GM12878 (cell line): ENCODE data around the gene BLOC1S3. TPM values are rescaled to one million over a fixed set of nuclear protein-coding genes. Genes with fewer than 3 reads are reported as not detected.

Experiments used
- ATAC-seq: fragments of 200-7000 bp; cut with Tn5 transposase; 3 replicates; pipeline ENCODE4 v1.9.1; 2020; ENCODE audit warnings: mild to moderate bottlenecking, moderate library complexity
- BruUV-seq: library from RNA; stranded (reverse); fragments of 400-500 nt; replicated peaks from 2 replicates; lab custom pipeline; 2021; lab: Mats Ljungman, UMichigan
- CTCF ChIA-PET: fragments of 300-600 bp; sonication (Branson Sonifier 250); formaldehyde crosslinking; extraction: SDS; loops from one replicate; lab custom pipeline; 2021; ENCODE audit warnings: inconsistent platforms; lab: Yijun Ruan, JAX
- POLR2A ChIA-PET: fragments of 350-600 bp; formaldehyde crosslinking; extraction: SDS; loops from one replicate; lab custom pipeline; 2021; ENCODE audit warnings: inconsistent platforms; lab: Charles Lee
- RAD21 ChIA-PET: fragments of 300-600 bp; sonication (Branson Sonifier 250); formaldehyde crosslinking; loops from one replicate; lab custom pipeline; 2023; ENCODE audit warnings: antibody characterized with exemption; ENCODE audit not compliant: unreplicated experiment; lab: Charles Lee
- SMC1A ChIA-PET: fragments of 300-600 bp; sonication (Branson Sonifier 250); formaldehyde crosslinking; loops from one replicate; lab custom pipeline; 2023; ENCODE audit not compliant: unreplicated experiment, uncharacterized antibody; lab: Charles Lee
- DNase-seq: peaks from one replicate; pipeline ENCODE4 v3.0.0-alpha.2; 2011; ENCODE audit warnings: low read depth, low spot score
- FAIRE-seq: peaks from 3 replicates; lab custom pipeline; 2011; peaks lifted over from hg19 to GRCh38; lab: Jason Lieb, UNC
- H2AFZ ChIP-seq: 2 replicates; pipeline ENCODE4 v1.6.0; 2011; ENCODE audit warnings: low read depth, low read length, control low read depth; ENCODE audit not compliant: control insufficient read depth
- H3K27ac ChIP-seq: 2 replicates; pipeline ENCODE4 v1.5.1; 2011; ENCODE audit warnings: control low read depth; ENCODE audit not compliant: control insufficient read depth, insufficient read depth
- H3K27me3 ChIP-seq, 2 experiments: replicated peaks in 1 of 2; 2 replicates each; pipeline versions ENCODE4 v1.6.0 to v1.6.1; 2011; ENCODE audit warnings: low read length in 1 of 2; ENCODE audit not compliant: control insufficient read depth in 2 of 2, insufficient read depth in 2 of 2
- H3K36me3 ChIP-seq, 2 experiments: 2 replicates each; pipeline ENCODE4 v1.5.1; 2011; ENCODE audit warnings: low read length in 1 of 2; ENCODE audit not compliant: control insufficient read depth in 2 of 2, insufficient read depth in 2 of 2
- H3K4me1 ChIP-seq: 2 replicates; pipeline ENCODE4 v1.6.1; 2011; ENCODE audit warnings: mild to moderate bottlenecking, low read length, moderate library complexity, mixed read lengths; ENCODE audit not compliant: control insufficient read depth, insufficient read depth
- H3K4me2 ChIP-seq: 2 replicates; pipeline ENCODE4 v1.6.0; 2011; ENCODE audit warnings: control low read depth; ENCODE audit not compliant: control insufficient read depth, insufficient read depth
- H3K4me3 ChIP-seq: fragments of 200-600 bp; sonication (generic); 2 replicates; pipeline ENCODE4 v1.5.1; 2016
- H3K79me2 ChIP-seq: 2 replicates; pipeline ENCODE4 v1.6.0; 2011; ENCODE audit warnings: low read length; ENCODE audit not compliant: control insufficient read depth, insufficient read depth
- H3K9ac ChIP-seq: 2 replicates; pipeline ENCODE4 v1.8.0; 2011; ENCODE audit warnings: low read length, control low read depth, mixed read lengths; ENCODE audit not compliant: control insufficient read depth, insufficient read depth
- H3K9me3 ChIP-seq: replicated peaks from 3 replicates; pipeline ENCODE4 v1.5.1; 2011; ENCODE audit warnings: mild to moderate bottlenecking, low read length; ENCODE audit not compliant: control insufficient read depth, insufficient read depth
- H4K20me1 ChIP-seq: 2 replicates; pipeline ENCODE4 v1.6.0; 2011; ENCODE audit not compliant: control insufficient read depth, insufficient read depth
- ASH2L ChIP-seq: fragments of 300-600, 200-600 bp; sonication (generic); IDR thresholded peaks from 2 replicates; pipeline ENCODE4 v1.6.1; 2017; ENCODE audit warnings: low read depth, mild to moderate bottlenecking, borderline replicate concordance
- BMI1 ChIP-seq: fragments of 450-650 bp; IDR thresholded peaks from 2 replicates; pipeline ENCODE4 v1.6.1; 2016; ENCODE audit warnings: mild to moderate bottlenecking, moderate library complexity, borderline replicate concordance
- EGR1 ChIP-seq, 2 experiments: IDR thresholded peaks; 1 replicate in 1 of 2; 2 replicates in 1 of 2; pipeline ENCODE4 v1.6.1; 2011 to 2012; ENCODE audit warnings: low read depth in 2 of 2, low read length in 2 of 2, borderline replicate concordance in 1 of 2, mild to moderate bottlenecking in 1 of 2, moderate library complexity in 1 of 2
- FOXK2 ChIP-seq: fragments of 450-650 bp; IDR thresholded peaks from 2 replicates; pipeline ENCODE4 v1.6.1; 2017; ENCODE audit warnings: mild to moderate bottlenecking, moderate library complexity
- GABPA ChIP-seq: IDR thresholded peaks from 2 replicates; pipeline ENCODE4 v1.6.1; 2014; ENCODE audit warnings: antibody characterized with exemption, low read depth, mild to moderate bottlenecking, inconsistent platforms
- HDAC2 ChIP-seq: fragments of 200-600 bp; sonication (generic); IDR thresholded peaks from 2 replicates; pipeline ENCODE4 v1.6.1; 2017
- HSF1 ChIP-seq: fragments of 150-350 bp; IDR thresholded peaks from 2 replicates; pipeline ENCODE4 v1.6.1; 2014; ENCODE audit warnings: mild to moderate bottlenecking, low read depth, low read length
- IRF5 ChIP-seq: fragments of 450-650 bp; IDR thresholded peaks from 2 replicates; pipeline ENCODE4 v1.6.1; 2017; ENCODE audit warnings: borderline replicate concordance
- MTA2 ChIP-seq: fragments of 450-650 bp; IDR thresholded peaks from 2 replicates; pipeline ENCODE4 v1.6.1; 2016; ENCODE audit warnings: low read depth, mild to moderate bottlenecking, moderate library complexity
- PML ChIP-seq: IDR thresholded peaks from 2 replicates; pipeline ENCODE4 v1.6.1; 2012; ENCODE audit warnings: low read length, inconsistent platforms
- RCOR1 ChIP-seq: conservative IDR thresholded peaks from 2 replicates; pipeline ENCODE4 v1.6.1; 2012; ENCODE audit warnings: low read depth, low read length, improper control_type of control experiment
- SMAD1 ChIP-seq: fragments of 450-650 bp; IDR thresholded peaks from 2 replicates; pipeline ENCODE4 v1.6.1; 2018; ENCODE audit warnings: mild to moderate bottlenecking, low read depth; ENCODE audit not compliant: partially characterized antibody
- SP1 ChIP-seq: IDR thresholded peaks from one replicate; pipeline ENCODE4 v1.6.1; 2011; ENCODE audit warnings: low read depth, low read length
- ZNF207 ChIP-seq: fragments of 450-650 bp; IDR thresholded peaks from 2 replicates; pipeline ENCODE4 v1.6.1; 2014; ENCODE audit warnings: antibody characterized with exemption, mild to moderate bottlenecking, borderline replicate concordance
- WGBS: methylation state at CpG from one replicate; pipeline ENCODE4 v1.1.6; 2016; ENCODE audit warnings: low lambda C conversion rate; ENCODE audit not compliant: insufficient replicate concordance, insufficient coverage; ENCODE audit errors: missing lambda C conversion rate; 5-methylcytosine and 5-hydroxymethylcytosine counted together
- in situ Hi-C: fragments of 300-500 bp; cut with MboI; formaldehyde crosslinking; loops from 9 replicates; pipeline ENCODE4 v1.14.3; 2018; ENCODE audit warnings: mixed read lengths
- intact Hi-C: fragments of 100-400 bp; cut with micrococcal nuclease; formaldehyde crosslinking; loops from one replicate; pipeline ENCODE4 v1.14.2; 2022; ENCODE audit not compliant: unreplicated experiment
- polyA plus RNA-seq, 11 experiments: library from polyadenylated mRNA; depleted of rRNA in 4 of 11; unstranded in 6 of 11; stranded (reverse) in 5 of 11; fragments of >200 nt; fragmentation: Nextera tagmentation in 4 of 11; fragmentation: Illumina TruSeq in 1 of 11; extraction: Ambion mirVana in 4 of 11; extraction: Trizol in 1 of 11; gene quantifications; 1 replicate in 1 of 11; 2 replicates in 10 of 11; pipeline versions ENCODE4 v1.2.1 to v1.2.3, GENCODE V29; 2011 to 2016; ENCODE audit warnings: inconsistent platforms in 2 of 11, missing spikeins in 2 of 11, low read depth in 1 of 11
- total RNA-seq, 4 experiments: library from RNA; depleted of rRNA in 3 of 4; stranded (reverse); fragments of >200 nt in 3 of 4; fragmentation: Illumina TruSeq in 1 of 4; extraction: Trizol in 1 of 4; gene quantifications; 2 replicates each; pipeline versions ENCODE4 v1.2.1 to v1.2.3, GENCODE V29; 2013 to 2021
- TF ChIP-seq, protein P1 (sequence below): fragments of 450-650 bp; IDR thresholded peaks from 2 replicates; pipeline ENCODE4 v1.6.1; 2016; ENCODE audit warnings: mild to moderate bottlenecking

Gene BLOC1S3
- total and polyA plus RNA-seq, 10 of the 15 experiments (the other 5 are each of a cell fraction or from before 2014, with no cell fraction given) = 3.6 to 18.3 (median 10.4) TPM

DNA sequence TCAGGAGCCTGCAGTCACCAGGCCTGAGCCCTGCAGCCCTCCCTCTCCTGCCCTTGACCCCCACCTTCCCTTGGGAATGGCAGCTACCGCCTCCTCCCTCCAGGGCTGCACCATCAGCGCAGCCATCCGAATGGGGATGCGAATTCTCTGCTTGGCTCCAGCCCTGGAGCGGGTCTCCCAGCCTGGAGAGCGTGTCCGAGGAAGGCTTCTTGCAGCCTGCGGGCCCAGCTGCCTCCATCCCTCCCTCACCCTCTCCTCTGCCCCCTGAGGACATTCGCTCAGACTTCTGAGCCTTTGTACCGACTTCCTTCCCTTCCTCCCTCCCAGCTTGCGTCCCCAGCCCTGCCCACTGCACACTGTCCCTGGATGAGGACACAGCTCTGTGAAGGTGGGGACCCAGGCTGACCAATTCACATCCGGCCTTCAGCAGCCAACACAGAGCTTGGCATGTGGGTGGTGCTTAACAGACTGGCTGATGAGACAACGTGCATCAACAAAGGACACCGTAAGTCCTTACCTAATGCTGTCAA is 11.8 kb upstream of the BLOC1S3 start (continued):
- TF ChIP-seq RCOR1 (no peak), MTA2 (no peak), SP1 (no peak), FOXK2 (no peak), IRF5 (no peak), PML (no peak), ZNF207 (no peak)

DNA sequence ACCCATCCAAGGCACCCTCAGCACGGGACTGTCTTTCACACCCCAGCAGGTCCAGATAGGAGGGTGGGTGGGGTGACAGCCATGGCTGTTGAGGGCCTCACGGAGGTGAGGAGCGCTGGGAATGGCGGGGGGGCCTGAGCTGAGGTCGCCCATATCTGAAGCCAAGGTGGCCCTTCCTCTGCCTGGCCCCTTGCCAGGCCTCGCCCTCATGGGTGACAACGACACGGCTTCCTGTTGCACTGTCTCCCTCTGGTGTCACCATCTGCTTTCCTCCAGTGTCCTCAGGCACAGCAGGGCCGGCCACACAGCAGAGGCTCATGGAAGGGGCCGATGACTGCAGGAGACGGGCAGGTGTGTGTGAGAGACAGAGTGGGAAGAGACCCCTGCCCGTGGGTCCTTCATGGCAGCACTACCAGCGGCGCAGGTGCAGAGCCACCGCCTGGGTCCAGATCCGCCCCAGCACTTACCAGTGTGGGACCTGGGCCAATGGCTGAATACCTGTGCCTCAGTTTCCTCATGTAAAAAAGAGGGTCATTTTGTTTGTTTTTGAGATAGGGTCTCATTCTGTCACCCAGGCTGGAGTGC is 9.7 kb upstream of the BLOC1S3 start:
- no peak for TF ChIP-seq EGR1 (IDR thresholded peaks at IDR 0.05; ENCODE audit: borderline replicate concordance in 1 of 2, low read depth in 2 of 2, low read length in 2 of 2)
- no peak for TF ChIP-seq GABPA
- TF ChIP-seq HSF1 = no peak
- TF ChIP-seq BMI1 = no peak
- TF ChIP-seq, protein P1, sequence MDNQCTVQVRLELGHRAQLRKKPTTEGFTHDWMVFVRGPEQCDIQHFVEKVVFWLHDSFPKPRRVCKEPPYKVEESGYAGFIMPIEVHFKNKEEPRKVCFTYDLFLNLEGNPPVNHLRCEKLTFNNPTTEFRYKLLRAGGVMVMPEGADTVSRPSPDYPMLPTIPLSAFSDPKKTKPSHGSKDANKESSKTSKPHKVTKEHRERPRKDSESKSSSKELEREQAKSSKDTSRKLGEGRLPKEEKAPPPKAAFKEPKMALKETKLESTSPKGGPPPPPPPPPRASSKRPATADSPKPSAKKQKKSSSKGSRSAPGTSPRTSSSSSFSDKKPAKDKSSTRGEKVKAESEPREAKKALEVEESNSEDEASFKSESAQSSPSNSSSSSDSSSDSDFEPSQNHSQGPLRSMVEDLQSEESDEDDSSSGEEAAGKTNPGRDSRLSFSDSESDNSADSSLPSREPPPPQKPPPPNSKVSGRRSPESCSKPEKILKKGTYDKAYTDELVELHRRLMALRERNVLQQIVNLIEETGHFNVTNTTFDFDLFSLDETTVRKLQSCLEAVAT = no peak
- no peak for TF ChIP-seq SMAD1
- TF ChIP-seq HDAC2 = no peak
- TF ChIP-seq ASH2L = no peak
- TF ChIP-seq, all 136 proteins: peak for 0
- Histone ChIP-seq H3K9ac (no peak overlapping the region), H3K36me3 (no peaks in the 10 kb centered on the region), H3K9me3 (no peaks in the 10 kb centered on the region), H3K79me2 (no peaks in the 10 kb centered on the region; the same call in 1 of the 2 replicates), H3K4me3 (no peak overlapping the region), H3K27ac (no peak overlapping the region), H4K20me1 (no peaks in the 10 kb centered on the region), H3K4me1 (peaks cover 22% of the 10 kb centered on the region), H3K27me3 (no peaks in the 10 kb centered on the region), H3K4me2 (no peak overlapping the region), H2AFZ (no peak overlapping the region)
- intact Hi-C loops = no loop called here
- POLR2A ChIA-PET = interaction anchor here (0.7 kb wide), 1 partner anchor 32 kb away, joined by 3 read pairs; no protein-coding TSS in a partner anchor
- ATAC-seq (no peak), FAIRE-seq (no peak), DNase-seq (no peak)
- RAD21 ChIA-PET = no interaction called here
- 77% methylated on average over 15 of the region's 16 CpGs for WGBS
- in situ Hi-C loops = no loop called here
- SMC1A ChIA-PET = no interaction called here
- BruUV-seq = no TSS peak
- CTCF ChIA-PET = interaction anchor here (0.6 kb wide), 1 partner anchor 12 kb away, joined by 5 read pairs; no protein-coding TSS in a partner anchor
